ENCODE results near the gene CYP26B1.

DNA sequence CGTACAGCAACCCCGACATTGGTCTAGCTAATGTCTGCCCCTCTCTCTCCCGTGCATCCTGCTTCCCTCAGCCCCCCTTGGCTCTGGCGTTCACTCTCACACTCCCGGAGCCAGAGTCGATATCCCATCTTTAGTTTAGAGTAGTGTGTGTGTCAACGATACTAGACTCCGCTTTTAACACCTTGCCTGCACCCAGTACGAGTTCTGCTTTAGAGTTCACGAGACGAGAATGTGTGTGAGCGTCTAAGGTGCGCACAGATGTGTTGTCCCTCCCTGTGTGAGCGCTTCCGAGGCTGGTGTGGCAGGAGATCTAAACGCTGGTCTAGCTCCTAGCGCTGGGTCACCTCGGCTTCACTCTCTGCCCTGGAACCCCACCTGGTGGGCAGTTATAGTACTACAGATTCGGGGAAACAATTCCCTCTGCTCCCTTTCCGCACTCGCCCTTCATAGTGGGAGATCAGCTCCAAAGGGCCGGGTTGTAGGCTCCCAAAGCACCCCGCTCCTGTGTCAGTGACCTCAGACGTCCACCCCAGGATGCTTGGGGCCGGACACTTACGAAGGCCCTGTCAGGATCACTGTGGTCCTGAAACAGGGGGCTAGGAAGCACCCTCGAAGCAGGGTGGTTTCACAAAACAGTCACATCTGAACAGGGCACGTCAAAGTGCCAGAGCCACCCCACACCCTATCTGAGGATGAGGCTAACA is 2.6 kb upstream of the CYP26B1 start:
- TF ChIP-seq, protein P1, sequence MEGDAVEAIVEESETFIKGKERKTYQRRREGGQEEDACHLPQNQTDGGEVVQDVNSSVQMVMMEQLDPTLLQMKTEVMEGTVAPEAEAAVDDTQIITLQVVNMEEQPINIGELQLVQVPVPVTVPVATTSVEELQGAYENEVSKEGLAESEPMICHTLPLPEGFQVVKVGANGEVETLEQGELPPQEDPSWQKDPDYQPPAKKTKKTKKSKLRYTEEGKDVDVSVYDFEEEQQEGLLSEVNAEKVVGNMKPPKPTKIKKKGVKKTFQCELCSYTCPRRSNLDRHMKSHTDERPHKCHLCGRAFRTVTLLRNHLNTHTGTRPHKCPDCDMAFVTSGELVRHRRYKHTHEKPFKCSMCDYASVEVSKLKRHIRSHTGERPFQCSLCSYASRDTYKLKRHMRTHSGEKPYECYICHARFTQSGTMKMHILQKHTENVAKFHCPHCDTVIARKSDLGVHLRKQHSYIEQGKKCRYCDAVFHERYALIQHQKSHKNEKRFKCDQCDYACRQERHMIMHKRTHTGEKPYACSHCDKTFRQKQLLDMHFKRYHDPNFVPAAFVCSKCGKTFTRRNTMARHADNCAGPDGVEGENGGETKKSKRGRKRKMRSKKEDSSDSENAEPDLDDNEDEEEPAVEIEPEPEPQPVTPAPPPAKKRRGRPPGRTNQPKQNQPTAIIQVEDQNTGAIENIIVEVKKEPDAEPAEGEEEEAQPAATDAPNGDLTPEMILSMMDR (IDR thresholded peaks at IDR 0.05 in 4 of 5, conservative IDR thresholded peaks at IDR 0.05 in 1 of 5) = peak; percentile 82 to 92 (median 89)
- no peak for TF ChIP-seq POLR2A (IDR thresholded peaks at IDR 0.05)
